Measurements from ENCODE around the gene CATSPER1.

CATSPER1 gene

DNA sequence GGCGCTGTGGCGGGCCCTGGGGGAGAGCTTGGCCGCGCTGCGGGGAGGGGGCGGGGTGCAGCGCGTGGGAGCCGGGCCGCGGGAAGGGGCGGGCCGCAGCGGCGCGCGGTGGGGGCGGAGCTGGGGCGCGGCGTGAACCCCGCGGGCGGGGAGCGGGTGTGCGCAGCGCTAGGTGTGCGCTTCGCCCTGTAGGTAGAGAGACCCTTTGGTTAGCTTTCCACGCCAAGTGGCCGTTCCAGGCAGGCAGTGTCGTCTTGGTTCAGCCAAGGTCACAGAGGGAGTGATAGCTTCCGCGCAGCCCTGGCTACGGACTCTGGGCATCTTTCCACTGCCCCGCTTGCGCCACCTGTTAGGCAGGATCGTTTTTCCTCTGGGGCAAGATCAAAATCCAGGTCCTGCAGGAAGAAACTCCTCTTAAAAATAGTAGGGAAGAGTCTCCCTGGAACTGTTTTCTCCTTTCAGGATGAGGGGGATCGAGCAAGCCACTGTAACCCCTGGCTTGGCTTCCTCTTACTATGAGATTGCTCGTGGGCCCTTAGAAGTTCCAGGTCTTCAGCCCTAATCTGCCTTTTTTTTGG lies 23.5 kb downstream of the CATSPER1 start:
- peak; percentile 84 for DNase-seq (ENCODE audit: extremely low spot score)
- ChIA-PET POLR2A (interaction anchor here (0.8 to 1.0 kb wide), 2 partner anchors 9 to 143 kb away, joined by 5 to 10 read pairs; partner anchors contain the start of gene CST6), CTCF (interaction anchor here (0.7 to 1.8 kb wide), 9 partner anchors 10 to 291 kb away, joined by 3 to 11 read pairs (median 5); partner anchors contain the start of genes FIBP, KAT5 and MUS81)
- no peak for TF ChIP-seq CTCF (IDR thresholded peaks at IDR 0.05; ENCODE audit: control extremely low read depth, extremely low read depth, low read depth, missing control alignments)

DNA sequence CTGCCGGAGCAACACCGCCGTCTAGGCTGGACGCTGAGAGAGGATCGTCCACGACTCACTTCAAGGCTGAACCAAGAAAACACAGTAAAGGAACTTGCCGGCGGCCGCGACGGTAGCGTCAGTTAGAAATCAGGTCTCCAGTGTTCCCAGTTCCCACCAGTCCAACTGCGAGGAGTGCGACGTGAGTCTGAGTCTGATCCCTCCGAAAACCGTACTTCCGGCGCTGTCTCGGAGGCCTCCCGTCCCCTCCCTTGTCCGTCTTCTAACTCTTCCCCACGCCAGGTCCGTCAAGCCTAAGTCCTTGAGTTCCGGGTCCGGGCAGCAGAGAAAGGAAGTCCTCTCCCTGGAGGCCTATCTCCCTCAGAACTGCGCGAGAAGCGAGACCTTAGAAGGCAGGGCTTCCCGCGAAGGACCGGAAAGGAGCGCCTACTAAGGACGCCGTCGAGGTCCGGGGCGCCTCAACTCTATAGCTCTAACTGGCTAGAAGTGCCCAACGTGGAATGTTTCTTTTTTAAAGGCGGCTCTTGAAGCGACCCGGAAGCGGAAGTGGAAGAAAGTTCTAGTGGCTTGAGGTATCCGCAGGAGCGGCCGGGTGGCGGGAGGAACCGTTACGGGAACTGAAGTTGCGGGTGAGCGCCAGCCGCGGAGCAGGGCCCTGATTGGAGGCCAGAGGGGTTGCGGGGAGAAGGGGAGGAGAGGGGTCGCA lies 24.2 kb downstream of the CATSPER1 start, which contains the start of the genes BANF1 and EIF1AD:
BANF1 (plus strand) TSS at position 562 of the 706 bp plus-strand sequence. CDS start 748 bp downstream, outside the sequence.
EIF1AD (minus strand) TSS at position 216 of the 706 bp plus-strand sequence. CDS start 1,768 bp downstream, outside the sequence.
- peak; percentile 92 for DNase-seq (ENCODE audit: extremely low spot score)
- CTCF ChIA-PET, result interaction anchor here (0.7 to 1.8 kb wide), 9 partner anchors 11 to 290 kb away, joined by 3 to 11 read pairs (median 5); partner anchors contain the start of genes FIBP, KAT5 and MUS81
- TF ChIP-seq CTCF (IDR thresholded peaks at IDR 0.05; ENCODE audit: control extremely low read depth, extremely low read depth, low read depth, missing control alignments), result no peak
- POLR2A ChIA-PET, result interaction anchor here (0.8 to 1.0 kb wide), 2 partner anchors 10 to 142 kb away, joined by 5 to 10 read pairs; partner anchors contain the start of gene CST6

DNA sequence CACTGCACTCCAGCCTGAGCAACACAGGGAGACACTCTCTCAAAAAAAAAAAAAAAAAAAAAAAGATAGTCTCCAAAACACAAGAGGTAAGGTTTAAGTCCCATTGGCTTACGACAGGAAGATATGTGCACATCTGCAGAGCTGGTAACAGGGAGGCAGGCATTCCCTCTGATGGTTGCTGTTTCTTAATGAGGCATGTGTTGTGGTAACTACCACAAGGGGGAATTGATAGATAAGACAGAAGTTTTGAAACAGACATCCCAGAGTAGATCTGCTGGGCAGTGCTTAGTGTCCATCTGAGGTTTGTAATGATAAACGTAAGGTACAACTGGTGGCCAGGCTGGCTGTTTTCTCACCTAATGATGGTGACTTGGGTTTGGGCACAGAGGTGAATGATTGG lies 29.0 kb downstream of the CATSPER1 start:
- TF ChIP-seq CTCF (IDR thresholded peaks at IDR 0.05; ENCODE audit: control extremely low read depth, extremely low read depth, low read depth, missing control alignments), result no peak
- ChIA-PET POLR2A (no interaction called here), CTCF (interaction anchor here (17.1 kb wide), 1 partner anchor 113 kb away, joined by 287 read pairs; the partner anchor contains the start of genes CCDC85B, CTSW and FIBP)
- DNase-seq (ENCODE audit: extremely low spot score), result no peak

DNA sequence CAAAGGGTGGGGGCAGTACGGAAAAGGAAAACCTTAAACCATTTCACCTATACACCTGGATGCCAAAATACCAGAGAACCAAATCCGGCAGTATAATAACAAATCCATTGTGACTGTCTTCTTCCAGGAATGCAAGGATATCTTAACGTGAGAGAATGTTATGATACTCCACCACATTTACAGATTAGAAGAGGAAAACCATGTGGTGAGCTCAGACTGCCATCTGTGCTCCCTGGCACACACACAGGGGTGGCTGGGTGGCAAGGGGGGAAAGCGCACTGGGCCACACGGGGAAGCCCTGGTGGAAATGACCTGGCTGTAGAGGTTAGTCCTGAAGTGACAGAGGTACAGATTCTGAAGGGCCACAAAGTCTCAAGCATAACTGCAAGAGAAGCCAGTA lies 34.2 kb downstream of the CATSPER1 start:
- ChIA-PET CTCF (interaction anchor here (1.0 to 17.1 kb wide), 7 partner anchors 31 to 287 kb away, joined by 3 to 287 read pairs (median 5); partner anchors contain the start of genes CCDC85B, CTSW, FIBP and MUS81), POLR2A (interaction anchor here (0.6 kb wide), 1 partner anchor 66 kb away, joined by 3 read pairs; no protein-coding TSS in a partner anchor)
- no peak for DNase-seq (ENCODE audit: extremely low spot score)
- TF ChIP-seq CTCF (IDR thresholded peaks at IDR 0.05; ENCODE audit: control extremely low read depth, extremely low read depth, low read depth, missing control alignments), result no peak

GRCh38 chr11:65988791-65989592 lies 37.3 kb downstream of the CATSPER1 start:
- ChIA-PET CTCF (interaction anchor here (0.6 to 17.1 kb wide), 23 partner anchors 9 to 283 kb away, joined by 3 to 287 read pairs (median 5); partner anchors contain the start of genes BANF1, CCDC85B, CTSW and EIF1AD), POLR2A (no interaction called here)
- peak; percentile 99 for TF ChIP-seq CTCF (IDR thresholded peaks at IDR 0.05; ENCODE audit: control extremely low read depth, extremely low read depth, low read depth, missing control alignments)
- DNase-seq (ENCODE audit: extremely low spot score), result peak; percentile 91

All from GM10248 (cell line).